Neural cell (in vitro differentiated cells): ENCODE results near the gene SFTPD. TPM values are rescaled to one million over a fixed set of nuclear protein-coding genes. Genes with fewer than 3 reads are reported as not detected.

Experiments used
- H2AFZ ChIP-seq: fragments of 200-600, 300-800 bp; sonication (generic), shearing (Covaris generic); 2 replicates; pipeline ENCODE4 v1.6.0; 2014; ENCODE audit warnings: low read depth, mild to moderate bottlenecking, antibody characterized with exemption, low read length, moderate library complexity
- H3F3A ChIP-seq: fragments of 200-600 bp; shearing (Covaris generic); 2 replicates; pipeline ENCODE4 v1.6.1; 2016; ENCODE audit warnings: mild to moderate bottlenecking, moderate library complexity, mixed read lengths, antibody characterized with exemption, low read length; ENCODE audit not compliant: insufficient read depth, poor library complexity, severe bottlenecking
- H3K27ac ChIP-seq: fragments of 200-600, 300-800 bp; sonication (generic), shearing (Covaris generic); 2 replicates; pipeline ENCODE4 v1.5.1; 2014; ENCODE audit warnings: mild to moderate bottlenecking, low read length, moderate library complexity
- H3K27me3 ChIP-seq: fragments of 300-800, 200-600 bp; sonication (generic), shearing (Covaris generic); 2 replicates; pipeline ENCODE4 v1.6.0; 2014; ENCODE audit warnings: mild to moderate bottlenecking, low read depth, low read length, moderate library complexity; ENCODE audit not compliant: insufficient read depth
- H3K36me3 ChIP-seq: fragments of 300-800, 200-600 bp; sonication (generic), shearing (Covaris generic); 2 replicates; pipeline ENCODE4 v1.5.1; 2014; ENCODE audit warnings: mild to moderate bottlenecking, antibody characterized with exemption, low read length, moderate library complexity; ENCODE audit not compliant: insufficient read depth
- H3K4me2 ChIP-seq: fragments of 300-800, 200-600 bp; sonication (generic), shearing (Covaris generic); 2 replicates; pipeline ENCODE4 v1.6.0; 2014; ENCODE audit warnings: mild to moderate bottlenecking, low read length
- H3K4me3 ChIP-seq: fragments of 300-800, 200-600 bp; sonication (generic), shearing (Covaris generic); 2 replicates; pipeline ENCODE4 v1.5.1; 2014; ENCODE audit warnings: mild to moderate bottlenecking, low read length, moderate library complexity
- H3K79me2 ChIP-seq: fragments of 200-600 bp; shearing (Covaris generic); replicated peaks from 2 replicates; pipeline ENCODE4 v1.6.0; 2014; ENCODE audit warnings: mild to moderate bottlenecking, low read length, moderate library complexity; ENCODE audit not compliant: insufficient read depth
- H3K9ac ChIP-seq: fragments of 300-800, 200-600 bp; sonication (generic), shearing (Covaris generic); 2 replicates; pipeline ENCODE4 v1.6.1; 2016; ENCODE audit warnings: mild to moderate bottlenecking, low read length, mixed read lengths
- H3K9me2 ChIP-seq: fragments of 200-600 bp; shearing (Covaris generic); 2 replicates; pipeline ENCODE4 v1.6.1; 2016; ENCODE audit warnings: mild to moderate bottlenecking, low read length, mixed read lengths; ENCODE audit not compliant: insufficient read depth
- H3K9me3 ChIP-seq: fragments of 200-600, 300-800 bp; sonication (generic), shearing (Covaris generic); 2 replicates; pipeline ENCODE4 v1.6.1; 2016; ENCODE audit warnings: mild to moderate bottlenecking, mixed run types, low read length, moderate library complexity, mixed read lengths
- H4K20me1 ChIP-seq: fragments of 200-600 bp; shearing (Covaris generic); 2 replicates; pipeline ENCODE4 v1.6.1; 2016; ENCODE audit warnings: mild to moderate bottlenecking, mixed run types; ENCODE audit not compliant: insufficient read depth
- CTCF ChIP-seq: fragments of 450-650 bp; IDR thresholded peaks from 2 replicates; pipeline ENCODE4 v1.5.1; 2014; ENCODE audit warnings: antibody characterized with exemption, mild to moderate bottlenecking, moderate library complexity; ENCODE audit not compliant: poor library complexity, severe bottlenecking
- EZH2 ChIP-seq: fragments of 200-600, 300-800 bp; shearing (Covaris generic), sonication (generic); IDR thresholded peaks from 2 replicates; pipeline ENCODE4 v1.6.1; 2014; ENCODE audit warnings: antibody characterized with exemption, low read length, borderline replicate concordance, mild to moderate bottlenecking; ENCODE audit not compliant: insufficient read depth, poor library complexity, severe bottlenecking
- RAD21 ChIP-seq: fragments of 450-650 bp; conservative IDR thresholded peaks from 2 replicates; pipeline ENCODE4 v1.6.1; 2014; ENCODE audit warnings: antibody characterized with exemption, mild to moderate bottlenecking, moderate library complexity
- REST ChIP-seq: IDR thresholded peaks from 2 replicates; pipeline ENCODE4 v1.6.1; 2012; ENCODE audit warnings: borderline replicate concordance
- SMC3 ChIP-seq: fragments of 450-650 bp; conservative IDR thresholded peaks from 2 replicates; pipeline ENCODE4 v1.6.1; 2014; ENCODE audit warnings: antibody characterized with exemption, mild to moderate bottlenecking, moderate library complexity; ENCODE audit not compliant: poor library complexity
- TAF1 ChIP-seq: IDR thresholded peaks from 2 replicates; pipeline ENCODE4 v1.6.1; 2012; ENCODE audit warnings: low read depth
- polyA plus RNA-seq: library from polyadenylated mRNA; depleted of rRNA; stranded (reverse); fragments of >200 nt; gene quantifications from 2 replicates; pipeline ENCODE4 v1.2.3, GENCODE V29; 2014

SFTPD gene
- polyA plus RNA-seq, 1 donor from 2014 or later, result 0.51 TPM

GRCh38 chr10:79946271-79947082, 2.4 kb downstream of the SFTPD start (continued):
- TF ChIP-seq CTCF (no peak), SMC3 (no peak)

GRCh38 chr10:79944428-79945395, 4.2 kb downstream of the SFTPD start:
- Histone ChIP-seq H3K4me3 (no peak overlapping the region), H3K9me2 (no peaks in the 10 kb centered on the region), H3K9me3 (no peaks in the 10 kb centered on the region), H3K4me2 (no peak overlapping the region), H3F3A (no peaks in the 10 kb centered on the region), H3K79me2 (no peaks in the 10 kb centered on the region), H3K27ac (no peak overlapping the region), H3K9ac (no peak overlapping the region), H3K27me3 (no peaks in the 10 kb centered on the region), H2AFZ (no peak overlapping the region), H4K20me1 (no peaks in the 10 kb centered on the region), H3K36me3 (no peaks in the 10 kb centered on the region)
- no peak for TF ChIP-seq SMC3
- TF ChIP-seq CTCF, result no peak
- TF ChIP-seq RAD21, result no peak
- no peak for TF ChIP-seq TAF1
- TF ChIP-seq REST, result no peak
- TF ChIP-seq EZH2, result no peak
